GM23338 (cell line): ENCODE results near the gene FZD7. TPM values are rescaled to one million over a fixed set of nuclear protein-coding genes. Genes with fewer than 3 reads are reported as not detected.

Experiments
- ATAC-seq: fragments of 200-7000 bp; cut with Tn5 transposase; 3 replicates; pipeline ENCODE4 v1.9.1; 2020
- DNase-seq: peaks from one replicate; pipeline ENCODE4 v3.0.0-alpha.2; 2015; ENCODE audit warnings: low spot score
- H2AFZ ChIP-seq: fragments of 200-600 bp; sonication (generic); 2 replicates; pipeline ENCODE4 v1.8.0; 2016; ENCODE audit warnings: antibody characterized with exemption, mild to moderate bottlenecking, moderate library complexity
- H3F3A ChIP-seq: fragments of 200-600 bp; sonication (generic); replicated peaks from 2 replicates; pipeline ENCODE4 v1.8.0; 2017; ENCODE audit warnings: antibody characterized with exemption, mixed run types, low read depth
- H3K27ac ChIP-seq: fragments of 200-600 bp; sonication (generic); 2 replicates; pipeline ENCODE4 v1.6.1; 2016; ENCODE audit warnings: low read depth
- H3K27me3 ChIP-seq: fragments of 200-600 bp; sonication (generic); 2 replicates; pipeline ENCODE4 v1.8.0; 2016; ENCODE audit warnings: mild to moderate bottlenecking, mixed run types, moderate library complexity; ENCODE audit not compliant: insufficient read depth
- H3K36me3 ChIP-seq: fragments of 200-600 bp; sonication (generic); 2 replicates; pipeline ENCODE4 v1.8.0; 2016; ENCODE audit warnings: mild to moderate bottlenecking; ENCODE audit not compliant: insufficient read depth
- H3K4me1 ChIP-seq: fragments of 200-600 bp; sonication (generic); 2 replicates; pipeline ENCODE4 v1.8.0; 2016; ENCODE audit warnings: mild to moderate bottlenecking, moderate library complexity; ENCODE audit not compliant: insufficient read depth
- H3K4me2 ChIP-seq: fragments of 200-600 bp; sonication (generic); 2 replicates; pipeline ENCODE4 v1.7.1; 2017; ENCODE audit warnings: mixed run types
- H3K4me3 ChIP-seq: fragments of 200-600 bp; sonication (generic); 2 replicates; pipeline ENCODE4 v1.6.1; 2016; ENCODE audit warnings: mixed run types
- H3K79me2 ChIP-seq: fragments of 200-600 bp; sonication (generic); replicated peaks from 2 replicates; pipeline ENCODE4 v1.8.0; 2017; ENCODE audit warnings: mild to moderate bottlenecking; ENCODE audit not compliant: insufficient read depth
- H3K9me2 ChIP-seq: fragments of 200-600 bp; sonication (generic); 2 replicates; pipeline ENCODE4 v1.8.0; 2017; ENCODE audit not compliant: insufficient read depth
- H4K20me1 ChIP-seq: fragments of 200-600 bp; sonication (generic); replicated peaks from 2 replicates; pipeline ENCODE4 v1.8.0; 2017; ENCODE audit warnings: mild to moderate bottlenecking; ENCODE audit not compliant: insufficient read depth
- H3K27ac Mint-ChIP-seq: 2 replicates; pipeline ENCODE4 v1.8.0; 2020; ENCODE audit warnings: inconsistent platforms, mild to moderate bottlenecking, moderate library complexity, mixed read lengths
- H3K27me3 Mint-ChIP-seq: 3 replicates; pipeline ENCODE4 v1.8.0; 2022; ENCODE audit warnings: low read depth, mild to moderate bottlenecking, moderate library complexity, mixed read lengths, inconsistent platforms; ENCODE audit not compliant: insufficient read depth, poor library complexity
- H3K36me3 Mint-ChIP-seq: 3 replicates; pipeline ENCODE4 v1.8.0; 2021; ENCODE audit warnings: low read depth, mild to moderate bottlenecking, inconsistent platforms, moderate library complexity, mixed read lengths
- H3K4me1 Mint-ChIP-seq: 3 replicates; pipeline ENCODE4 v1.8.0; 2020; ENCODE audit warnings: mild to moderate bottlenecking, inconsistent platforms, mixed read lengths
- H3K4me3 Mint-ChIP-seq: 3 replicates; pipeline ENCODE4 v1.8.0; 2021; ENCODE audit warnings: moderate library complexity, mild to moderate bottlenecking, inconsistent platforms, mixed read lengths
- H3K9me3 Mint-ChIP-seq: 3 replicates; pipeline ENCODE4 v1.8.0; 2020; ENCODE audit warnings: moderate library complexity, mild to moderate bottlenecking, inconsistent platforms, mixed read lengths
- CREB1 ChIP-seq: fragments of 250-450 bp; sonication (Bioruptor Pico); IDR thresholded peaks from 2 replicates; pipeline ENCODE4 v1.5.0; 2020; ENCODE audit warnings: low read depth, mild to moderate bottlenecking, moderate library complexity
- CTCF ChIP-seq, 2 experiments: fragments of 200-600 bp in 1 of 2; sonication (generic) in 1 of 2; conservative IDR thresholded peaks; 2 replicates each; pipeline versions ENCODE4 v1.5.1 to v1.6.1; 2016 to 2017; ENCODE audit warnings: antibody characterized with exemption in 2 of 2, low read depth in 2 of 2, mild to moderate bottlenecking in 2 of 2, moderate library complexity in 1 of 2
- ETS1 ChIP-seq: IDR thresholded peaks from 2 replicates; pipeline ENCODE4 v1.6.1; 2016; ENCODE audit warnings: antibody characterized with exemption
- EZH2 ChIP-seq: fragments of 200-600 bp; sonication (generic); IDR thresholded peaks from one replicate; pipeline ENCODE4 v1.8.0; 2017; ENCODE audit warnings: antibody characterized with exemption, mild to moderate bottlenecking, low read depth; ENCODE audit not compliant: unreplicated experiment
- EZH2phosphoT487 ChIP-seq: fragments of 200-600 bp; sonication (generic); IDR thresholded peaks from one replicate; pipeline ENCODE4 v1.8.1; 2018; ENCODE audit warnings: antibody characterized with exemption; ENCODE audit not compliant: unreplicated experiment
- JUNB ChIP-seq: IDR thresholded peaks from one replicate; pipeline ENCODE4 v1.6.1; 2016; ENCODE audit warnings: antibody characterized with exemption; ENCODE audit not compliant: unreplicated experiment
- NANOG ChIP-seq: IDR thresholded peaks from 2 replicates; pipeline ENCODE4 v1.6.1; 2016; ENCODE audit warnings: antibody characterized with exemption, borderline replicate concordance
- POLR2AphosphoS5 ChIP-seq: IDR thresholded peaks from 2 replicates; pipeline ENCODE4 v1.6.1; 2016; ENCODE audit warnings: antibody characterized with exemption, low read depth
- REST ChIP-seq: IDR thresholded peaks from one replicate; pipeline ENCODE4 v1.6.1; 2018; ENCODE audit warnings: antibody characterized with exemption; ENCODE audit not compliant: unreplicated experiment
- STAT1 ChIP-seq: IDR thresholded peaks from one replicate; pipeline ENCODE4 v1.6.1; 2016; ENCODE audit warnings: antibody characterized with exemption; ENCODE audit not compliant: unreplicated experiment
- ZNF114 ChIP-seq: fragments of 250-450 bp; sonication (Bioruptor Pico); IDR thresholded peaks from 2 replicates; pipeline ENCODE4 v1.5.0; 2020; ENCODE audit warnings: mild to moderate bottlenecking, moderate library complexity
- ZNF331 ChIP-seq: fragments of 250-450 bp; sonication (Bioruptor Pico); IDR thresholded peaks from 2 replicates; pipeline ENCODE4 v1.5.0; 2020; ENCODE audit warnings: low read depth, mild to moderate bottlenecking, moderate library complexity
- ZNF462 ChIP-seq: fragments of 250-450 bp; sonication (Bioruptor Pico); IDR thresholded peaks from 2 replicates; pipeline ENCODE4 v1.5.0; 2020; ENCODE audit warnings: mild to moderate bottlenecking, moderate library complexity
- polyA plus RNA-seq: library from polyadenylated mRNA; unstranded; fragments of >200 nt; fragmentation: Nextera tagmentation; extraction: Ambion mirVana; gene quantifications from 2 replicates; pipeline ENCODE4 v1.2.1, GENCODE V29; 2016
- total RNA-seq: library from RNA; depleted of rRNA; stranded (reverse); fragments of >200 nt; shearing (Covaris generic); gene quantifications from 2 replicates; pipeline ENCODE4 v1.2.3, GENCODE V29; 2014

The FZD7 gene
- total and polyA plus RNA-seq, 2 experiments from 2014 or later = 164 to 435 TPM

- Mint-ChIP-seq H3K9me3 (no peaks in the 10 kb centered on the region), H3K27ac (no peak overlapping the region), H3K27me3 (peaks cover 13% of the 10 kb centered on the region), H3K4me1 (peaks cover 22% of the 10 kb centered on the region), H3K4me3 (no peak overlapping the region), H3K36me3 (no peaks in the 10 kb centered on the region)
- Histone ChIP-seq H3K36me3 (no peaks in the 10 kb centered on the region; the same call in 1 of the 2 replicates), H3K4me1 (peaks cover 13% of the 10 kb centered on the region), H3K79me2 (no peaks in the 10 kb centered on the region), H3K9me2 (no peaks in the 10 kb centered on the region), H3K27ac (no peak overlapping the region), H4K20me1 (no peaks in the 10 kb centered on the region), H3K4me2 (no peak overlapping the region), H3K27me3 (no peaks in the 10 kb centered on the region), H3F3A (no peaks in the 10 kb centered on the region; the same call in 1 of the 2 replicates), H3K4me3 (no peak overlapping the region), H2AFZ (no peak overlapping the region)
- no peak for ATAC-seq
- no peak for DNase-seq
- TF ChIP-seq EZH2 (no peak), ZNF462 (CRISPR knock-in tag) (no peak), CTCF (conservative IDR thresholded peaks at IDR 0.05; ENCODE audit: low read depth in 2 of 2) (no peak), ZNF331 (CRISPR knock-in tag) (no peak), POLR2AphosphoS5 (no peak), STAT1 (no peak), CREB1 (CRISPR knock-in tag) (no peak), ZNF114 (CRISPR knock-in tag) (no peak), EZH2phosphoT487 (no peak), ETS1 (no peak), JUNB (no peak), NANOG (no peak), REST (no peak)
These were observed 47.3 kb upstream of the FZD7 start for GRCh38 chr2:201986463-201986735.
